Mesendoderm (in vitro differentiated cells): ENCODE measurements around the gene DTL.

Source experiments
- DNase-seq: peaks from one replicate; pipeline ENCODE4 v3.0.0; 2013
- H2AK5ac ChIP-seq: 2 replicates; pipeline ENCODE4 v1.6.1; 2013; ENCODE audit warnings: low read length, inconsistent platforms
- H2BK120ac ChIP-seq: 2 replicates; pipeline ENCODE4 v1.6.1; 2013; ENCODE audit warnings: low read depth, mild to moderate bottlenecking, low read length, moderate library complexity, mixed read lengths
- H2BK15ac ChIP-seq: replicated peaks from 2 replicates; pipeline ENCODE4 v1.6.1; 2013; ENCODE audit warnings: low read depth, mild to moderate bottlenecking, moderate library complexity
- H2BK5ac ChIP-seq: 2 replicates; pipeline ENCODE4 v1.6.1; 2013; ENCODE audit warnings: low read length, inconsistent platforms
- H3K18ac ChIP-seq: 2 replicates; pipeline ENCODE4 v1.6.1; 2013; ENCODE audit warnings: mild to moderate bottlenecking, low read length, mixed read lengths
- H3K23ac ChIP-seq: one replicate; pipeline ENCODE4 v1.6.1; 2013; ENCODE audit warnings: low read length
- H3K27ac ChIP-seq: 2 replicates; pipeline ENCODE4 v1.5.1; 2013; ENCODE audit warnings: low read depth, mild to moderate bottlenecking, inconsistent platforms, low read length, moderate library complexity
- H3K27me3 ChIP-seq: 2 replicates; pipeline ENCODE4 v1.6.1; 2013; ENCODE audit warnings: low read length, control low read depth, mild to moderate bottlenecking, inconsistent platforms; ENCODE audit not compliant: insufficient read depth, poor library complexity
- H3K36me3 ChIP-seq: 2 replicates; pipeline ENCODE4 v1.6.1; 2013; ENCODE audit warnings: low read length, inconsistent platforms; ENCODE audit not compliant: control insufficient read depth, insufficient read depth
- H3K4ac ChIP-seq: one replicate; pipeline ENCODE4 v1.6.1; 2013; ENCODE audit warnings: low read depth, mild to moderate bottlenecking, low read length, moderate library complexity
- H3K4me1 ChIP-seq: 2 replicates; pipeline ENCODE4 v1.6.1; 2013; ENCODE audit warnings: low read depth, low read length, inconsistent platforms; ENCODE audit not compliant: control insufficient read depth
- H3K4me2 ChIP-seq: 2 replicates; pipeline ENCODE4 v1.6.1; 2013; ENCODE audit warnings: low read length
- H3K4me3 ChIP-seq: 2 replicates; pipeline ENCODE4 v1.5.1; 2013; ENCODE audit warnings: mild to moderate bottlenecking, low read length
- H3K56ac ChIP-seq: one replicate; pipeline ENCODE4 v1.6.1; 2013; ENCODE audit warnings: low read length
- H3K79me1 ChIP-seq: 2 replicates; pipeline ENCODE4 v1.6.1; 2013; ENCODE audit warnings: low read length, inconsistent platforms
- H3K79me2 ChIP-seq: 2 replicates; pipeline ENCODE4 v1.6.1; 2013; ENCODE audit warnings: mild to moderate bottlenecking, low read length; ENCODE audit not compliant: control insufficient read depth, insufficient read depth
- H3K9ac ChIP-seq: 2 replicates; pipeline ENCODE4 v1.6.1; 2013; ENCODE audit warnings: low read length, inconsistent platforms
- H4K5ac ChIP-seq: one replicate; pipeline ENCODE4 v1.6.1; 2013; ENCODE audit warnings: low read length
- H4K8ac ChIP-seq: one replicate; pipeline ENCODE4 v1.6.1; 2013; ENCODE audit warnings: low read depth, mild to moderate bottlenecking, control low read depth, low read length, moderate library complexity
- WGBS: extraction: QIAGEN DNeasy Blood & Tissue Kit; methylation state at CpG from one replicate; pipeline ENCODE4 v1.1.7; 2013; ENCODE audit warnings: low lambda C conversion rate, missing lambda C conversion rate; ENCODE audit not compliant: insufficient coverage; ENCODE audit errors: extremely low coverage; 5-methylcytosine and 5-hydroxymethylcytosine counted together

DTL gene

DNA sequence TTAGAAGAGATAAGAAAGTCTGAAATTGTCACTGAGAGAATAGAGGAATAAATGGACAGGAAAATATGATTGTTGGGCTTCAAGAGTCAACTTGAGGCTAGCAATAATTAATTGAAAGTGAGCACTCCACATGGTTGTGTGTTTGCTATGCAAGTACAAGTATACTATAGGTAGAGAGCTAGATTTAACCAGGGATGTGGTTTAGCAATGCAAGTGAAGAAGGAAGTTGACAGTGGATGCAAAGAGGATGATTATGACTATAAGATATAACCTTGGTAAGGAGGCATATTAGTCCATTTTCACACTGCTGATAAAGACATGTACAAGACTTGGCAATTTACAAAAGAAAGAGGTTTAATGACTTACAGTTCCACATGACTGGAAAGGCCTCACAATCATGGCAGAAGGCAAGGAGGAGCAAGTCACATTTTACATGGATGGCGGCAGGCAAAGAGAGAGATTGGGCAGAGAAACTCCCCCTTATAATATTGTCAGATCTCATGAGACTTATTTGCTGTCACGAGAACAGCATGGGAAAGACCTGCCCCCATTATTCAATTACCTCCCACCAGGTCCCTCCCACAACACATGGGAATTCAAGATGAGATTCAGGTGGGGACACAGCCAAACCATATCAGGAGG is 47.3 kb downstream of the DTL start:
- no peak overlapping the region for H4K8ac ChIP-seq
- DNase-seq, result no peak
- no peak overlapping the region for H3K23ac ChIP-seq
- no peak overlapping the region for H3K18ac ChIP-seq
- H3K4me3 ChIP-seq, result no peak overlapping the region
- H4K5ac ChIP-seq, result no peak overlapping the region
- H3K79me2 ChIP-seq, result no peaks in the 10 kb centered on the region
- H3K4me1 ChIP-seq, result no peaks in the 10 kb centered on the region
- no peak overlapping the region for H2AK5ac ChIP-seq
- no peak overlapping the region for H3K4ac ChIP-seq
- no peak overlapping the region for H2BK15ac ChIP-seq
- H3K27me3 ChIP-seq, result no peaks in the 10 kb centered on the region
- H3K79me1 ChIP-seq, result peaks cover 2% of the 10 kb centered on the region
- no CpG with 5 or more reads among the region's 2 CpGs for WGBS
- no peak overlapping the region for H2BK5ac ChIP-seq
- no peak overlapping the region for H3K9ac ChIP-seq
- H3K27ac ChIP-seq, result no peak overlapping the region
- H3K36me3 ChIP-seq, result peaks cover 5% of the 10 kb centered on the region
- no peak overlapping the region for H2BK120ac ChIP-seq
- H3K56ac ChIP-seq, result no peak overlapping the region
- H3K4me2 ChIP-seq, result no peak overlapping the region

DNA sequence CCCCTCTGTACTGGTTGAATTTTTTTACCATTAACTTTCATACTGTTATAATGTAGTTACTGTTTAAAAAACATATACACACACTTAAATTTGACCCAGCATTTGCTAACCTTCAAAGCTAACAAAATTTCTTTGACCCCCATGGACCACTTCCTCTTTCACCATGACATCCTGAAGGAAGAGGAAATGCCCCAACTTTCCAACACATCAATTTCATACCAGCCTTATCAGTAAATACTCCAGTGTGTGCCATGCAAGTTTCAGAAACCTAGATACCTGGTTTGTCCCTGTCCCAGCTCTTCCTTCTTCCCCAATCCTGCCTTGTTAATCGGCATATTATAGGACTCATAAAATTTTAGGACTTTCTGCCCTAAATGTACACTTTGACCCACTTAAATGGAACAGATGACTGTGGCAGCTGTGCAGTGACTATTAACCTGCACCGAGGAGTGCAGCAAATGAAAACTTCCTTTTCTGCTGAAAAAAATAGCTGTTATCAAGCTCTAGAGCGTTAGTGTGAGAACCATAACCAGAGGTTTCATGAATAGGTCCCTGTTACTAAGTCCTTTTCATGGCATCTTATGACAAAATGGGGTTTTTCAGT is 54.1 kb downstream of the DTL start:
- no CpG with 5 or more reads among the region's 3 CpGs for WGBS
- H3K36me3 ChIP-seq, result no peaks in the 10 kb centered on the region

DNA sequence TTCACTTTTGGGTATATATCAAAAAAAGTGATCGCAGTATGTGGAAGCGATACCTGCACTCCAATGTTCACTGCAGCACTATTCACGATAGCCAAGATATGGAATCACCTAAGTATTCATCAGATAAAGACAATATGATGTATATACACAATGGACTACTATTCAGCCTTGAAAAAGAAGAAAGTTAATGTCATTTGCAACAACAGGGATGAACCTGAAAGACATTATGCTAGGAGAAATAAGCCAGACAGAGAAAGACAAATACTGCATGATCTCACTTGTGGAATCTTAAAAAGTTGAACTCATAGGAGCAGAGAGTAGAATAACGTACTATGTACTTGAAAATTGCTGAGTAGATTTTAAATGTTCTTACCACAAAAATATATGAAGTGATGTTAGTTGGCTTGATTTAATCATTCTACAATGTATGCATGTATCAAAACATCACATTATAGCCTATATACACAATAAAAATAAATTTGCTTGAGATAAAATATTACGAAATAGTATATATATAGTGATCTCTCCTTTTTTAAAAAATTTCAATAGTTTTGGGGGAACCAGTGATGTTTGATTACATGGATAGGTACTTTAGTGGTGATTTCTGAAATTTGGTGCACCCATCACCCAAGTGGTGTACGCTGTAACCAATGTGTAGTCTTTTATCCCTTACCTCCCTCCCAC is 56.0 kb downstream of the DTL start:
- Histone ChIP-seq H3K4ac (no peak overlapping the region), H4K8ac (no peak overlapping the region), H3K79me1 (no peaks in the 10 kb centered on the region), H2BK5ac (no peak overlapping the region), H3K4me1 (no peaks in the 10 kb centered on the region), H2BK120ac (no peak overlapping the region), H3K27me3 (no peaks in the 10 kb centered on the region), H3K4me2 (no peak overlapping the region), H3K9ac (no peak overlapping the region), H2AK5ac (no peak overlapping the region), H3K36me3 (no peaks in the 10 kb centered on the region), H4K5ac (no peak overlapping the region), H3K56ac (no peak overlapping the region), H2BK15ac (no peak overlapping the region), H3K23ac (no peak overlapping the region), H3K79me2 (no peaks in the 10 kb centered on the region), H3K27ac (no peak overlapping the region), H3K4me3 (no peak overlapping the region), H3K18ac (no peak overlapping the region)
- no CpG with 5 or more reads among the region's 6 CpGs for WGBS
- DNase-seq, result no peak

More for the DNA sequence above, 54.1 kb downstream of the DTL start:
- Histone ChIP-seq H3K79me2 (no peaks in the 10 kb centered on the region), H3K56ac (no peak overlapping the region), H3K4ac (no peak overlapping the region), H3K27ac (no peak overlapping the region), H3K9ac (no peak overlapping the region), H3K18ac (no peak overlapping the region), H3K23ac (no peak overlapping the region), H3K4me3 (no peak overlapping the region), H3K27me3 (no peaks in the 10 kb centered on the region), H2BK15ac (no peak overlapping the region), H2BK5ac (no peak overlapping the region), H3K79me1 (no peaks in the 10 kb centered on the region), H3K4me2 (no peak overlapping the region), H4K5ac (no peak overlapping the region), H4K8ac (no peak overlapping the region), H2BK120ac (no peak overlapping the region), H2AK5ac (no peak overlapping the region), H3K4me1 (no peaks in the 10 kb centered on the region)
- DNase-seq, result no peak

DNA sequence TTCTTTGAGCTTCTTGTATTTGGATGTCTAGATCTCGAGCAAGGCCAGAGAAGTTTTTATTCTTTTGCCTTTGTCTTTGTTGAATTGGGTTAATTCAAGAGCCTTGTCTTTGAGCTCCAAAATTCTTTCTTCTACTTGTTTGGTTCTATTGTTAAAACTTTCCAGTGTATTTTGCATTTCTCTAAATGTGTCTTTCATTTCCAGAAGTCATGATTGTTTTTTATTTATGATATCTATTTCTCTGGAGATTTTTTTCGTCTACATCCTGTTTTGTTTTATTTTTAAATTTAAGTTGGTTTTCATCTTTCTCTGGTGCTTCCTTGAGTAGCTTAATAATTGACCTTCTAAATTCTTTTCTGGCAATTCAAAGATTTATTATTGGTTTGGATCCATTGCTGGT is 61.8 kb downstream of the DTL start:
- Histone ChIP-seq H3K27ac (no peak overlapping the region), H3K18ac (no peak overlapping the region), H3K4me2 (no peak overlapping the region), H3K4me1 (no peaks in the 10 kb centered on the region), H3K4ac (no peak overlapping the region), H3K23ac (no peak overlapping the region), H3K79me2 (no peaks in the 10 kb centered on the region), H3K56ac (no peak overlapping the region), H2BK5ac (no peak overlapping the region), H2AK5ac (no peak overlapping the region), H4K5ac (no peak overlapping the region), H4K8ac (no peak overlapping the region), H2BK15ac (no peak overlapping the region), H3K79me1 (peaks cover 3% of the 10 kb centered on the region), H3K27me3 (no peaks in the 10 kb centered on the region), H2BK120ac (no peak overlapping the region), H3K36me3 (peaks cover 2% of the 10 kb centered on the region), H3K4me3 (no peak overlapping the region), H3K9ac (no peak overlapping the region)
- no CpG with 5 or more reads among the region's 2 CpGs for WGBS
- no peak for DNase-seq

DNA sequence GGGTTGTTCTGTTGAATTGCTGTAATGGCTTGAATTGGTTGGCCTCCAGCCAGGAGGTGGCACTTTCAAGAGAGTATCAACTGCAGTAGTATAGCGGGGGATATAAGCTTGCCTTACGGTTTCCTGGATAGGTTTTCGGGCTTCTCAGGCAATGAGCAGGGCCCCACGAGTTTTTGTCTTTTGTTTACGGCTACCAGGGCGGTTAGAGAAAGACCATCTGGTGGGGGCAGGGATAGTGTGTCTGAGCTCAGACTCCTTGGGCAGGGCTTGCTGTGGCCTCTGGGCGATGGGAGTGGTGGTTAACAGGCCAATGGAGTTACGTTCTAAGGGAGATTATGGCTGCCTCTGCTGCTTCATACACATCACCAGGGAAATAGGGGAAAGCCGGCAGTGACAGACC is 62.8 kb downstream of the DTL start:
- no peak overlapping the region for H3K56ac ChIP-seq
- no peaks in the 10 kb centered on the region for H3K4me1 ChIP-seq
- peaks cover 2% of the 10 kb centered on the region for H3K36me3 ChIP-seq
- no peak overlapping the region for H2BK120ac ChIP-seq
- no peaks in the 10 kb centered on the region for H3K79me2 ChIP-seq
- H4K5ac ChIP-seq, result no peak overlapping the region
- H3K27me3 ChIP-seq, result no peaks in the 10 kb centered on the region
- H3K23ac ChIP-seq, result no peak overlapping the region
- no CpG with 5 or more reads among the region's 9 CpGs for WGBS
- no peak overlapping the region for H3K4me2 ChIP-seq
- no peak overlapping the region for H2AK5ac ChIP-seq
- H3K4me3 ChIP-seq, result no peak overlapping the region
- H4K8ac ChIP-seq, result no peak overlapping the region
- peaks cover 3% of the 10 kb centered on the region for H3K79me1 ChIP-seq
- H2BK15ac ChIP-seq, result no peak overlapping the region
- no peak overlapping the region for H2BK5ac ChIP-seq
- peak; percentile 35 for DNase-seq
- no peak overlapping the region for H3K4ac ChIP-seq
- no peak overlapping the region for H3K27ac ChIP-seq
- no peak overlapping the region for H3K9ac ChIP-seq
- no peak overlapping the region for H3K18ac ChIP-seq
